ENCODE results near the gene HSD17B12. TPM values are rescaled to one million over a fixed set of nuclear protein-coding genes. Genes with fewer than 3 reads are reported as not detected.
A peak's percentile ranks its signal among the peaks of the same experiment; 100 is the strongest.

The HSD17B12 gene
- total and polyA plus RNA-seq, 2 of the 13 experiments (the other 11 are each of a cell fraction or from before 2014, with no cell fraction given): 50.3 to 117 TPM

DNA sequence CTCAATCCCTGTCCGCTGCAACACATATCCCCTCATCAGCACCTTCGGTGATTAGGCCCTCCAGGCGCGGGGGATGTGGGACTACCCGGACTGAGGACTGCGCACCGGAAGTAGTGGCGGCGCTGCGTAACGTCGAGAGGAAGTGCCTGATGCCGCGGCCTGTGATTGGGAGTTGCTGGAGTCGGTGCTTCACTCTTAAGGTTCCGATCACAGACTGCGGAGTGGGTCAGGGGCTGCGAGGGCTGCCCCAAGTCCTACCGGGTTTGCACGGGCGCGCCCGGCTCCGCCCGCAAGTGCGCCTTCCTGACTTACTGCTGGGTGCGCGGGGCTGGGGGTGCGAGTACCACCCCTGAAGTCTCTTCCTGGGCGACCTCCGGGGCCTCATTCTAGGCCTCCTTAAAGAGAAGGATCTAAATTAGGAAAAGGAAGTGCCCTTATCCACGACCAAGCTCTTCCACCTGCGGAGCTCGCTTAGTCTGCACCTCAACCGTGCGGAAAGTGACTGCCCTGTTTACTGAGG is 200.2 kb downstream of the HSD17B12 start, which contains the start of gene ALKBH3 (continued):
- TF ChIP-seq KLF16 (CRISPR knock-in tag; IDR thresholded peaks at IDR 0.05) (peak in 1 of 2 experiments; percentile 81; a peak in 2 of 4 replicates), TARDBP (CRISPR knock-in tag; IDR thresholded peaks at IDR 0.05) (peak; percentile 96), ZNF333 (CRISPR knock-in tag; IDR thresholded peaks at IDR 0.05; ENCODE audit: borderline replicate concordance) (peak; percentile 35; the same call in 1 of the 2 replicates), MATR3 (CRISPR knock-in tag; IDR thresholded peaks at IDR 0.05) (no peak), RERE (CRISPR knock-in tag; IDR thresholded peaks at IDR 0.05; ENCODE audit: low read depth) (0 out of 2 replicates have a peak, but pooled peaks have one; percentile 11), PAF1 (CRISPR knock-in tag; IDR thresholded peaks at IDR 0.05) (no peak), ZNF547 (CRISPR knock-in tag; IDR thresholded peaks at IDR 0.05) (peak; percentile 83), ZFP36L1 (CRISPR knock-in tag; IDR thresholded peaks at IDR 0.05) (no peak), NFIB (CRISPR knock-in tag; IDR thresholded peaks at IDR 0.05; ENCODE audit: borderline replicate concordance) (no peak), ZNF605 (CRISPR knock-in tag; IDR thresholded peaks at IDR 0.05) (0 out of 2 replicates have a peak, but pooled peaks have one; percentile 53), ZFP62 (CRISPR knock-in tag; IDR thresholded peaks at IDR 0.05) (no peak), ZNF232 (CRISPR knock-in tag; IDR thresholded peaks at IDR 0.05; ENCODE audit: borderline replicate concordance) (no peak), KMT2A (CRISPR knock-in tag; IDR thresholded peaks at IDR 0.05) (peak; percentile 98), ZFYVE20 (CRISPR knock-in tag; IDR thresholded peaks at IDR 0.05; ENCODE audit: borderline replicate concordance, low read depth) (no peak), TEAD3 (CRISPR knock-in tag; optimal IDR thresholded peaks at IDR 0.05; ENCODE audit: borderline replicate concordance) (peak; percentile 74), TCF12 (IDR thresholded peaks at IDR 0.05) (no peak), TCF12 (CRISPR knock-in tag; IDR thresholded peaks at IDR 0.05) (no peak)
- TF ChIP-seq, protein P1, sequence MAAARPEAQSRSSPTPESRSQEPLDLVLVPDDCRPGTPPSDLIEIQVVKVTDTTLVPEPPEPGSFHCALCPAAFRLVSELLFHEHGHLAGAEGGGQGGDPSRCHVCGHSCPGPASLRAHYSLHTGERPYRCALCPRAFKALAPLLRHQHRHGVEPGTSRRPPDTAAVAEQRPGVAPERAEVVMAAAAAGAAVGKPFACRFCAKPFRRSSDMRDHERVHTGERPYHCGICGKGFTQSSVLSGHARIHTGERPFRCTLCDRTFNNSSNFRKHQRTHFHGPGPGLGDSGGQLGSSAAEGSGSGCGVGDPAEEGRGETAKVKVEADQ (CRISPR knock-in tag; IDR thresholded peaks at IDR 0.05; ENCODE audit: borderline replicate concordance): peak; percentile 93; the same call in 1 of the 2 replicates
- TF ChIP-seq, protein P2, sequence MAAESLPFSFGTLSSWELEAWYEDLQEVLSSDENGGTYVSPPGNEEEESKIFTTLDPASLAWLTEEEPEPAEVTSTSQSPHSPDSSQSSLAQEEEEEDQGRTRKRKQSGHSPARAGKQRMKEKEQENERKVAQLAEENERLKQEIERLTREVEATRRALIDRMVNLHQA (CRISPR knock-in tag; IDR thresholded peaks at IDR 0.05): no peak
- TF ChIP-seq, protein P3, sequence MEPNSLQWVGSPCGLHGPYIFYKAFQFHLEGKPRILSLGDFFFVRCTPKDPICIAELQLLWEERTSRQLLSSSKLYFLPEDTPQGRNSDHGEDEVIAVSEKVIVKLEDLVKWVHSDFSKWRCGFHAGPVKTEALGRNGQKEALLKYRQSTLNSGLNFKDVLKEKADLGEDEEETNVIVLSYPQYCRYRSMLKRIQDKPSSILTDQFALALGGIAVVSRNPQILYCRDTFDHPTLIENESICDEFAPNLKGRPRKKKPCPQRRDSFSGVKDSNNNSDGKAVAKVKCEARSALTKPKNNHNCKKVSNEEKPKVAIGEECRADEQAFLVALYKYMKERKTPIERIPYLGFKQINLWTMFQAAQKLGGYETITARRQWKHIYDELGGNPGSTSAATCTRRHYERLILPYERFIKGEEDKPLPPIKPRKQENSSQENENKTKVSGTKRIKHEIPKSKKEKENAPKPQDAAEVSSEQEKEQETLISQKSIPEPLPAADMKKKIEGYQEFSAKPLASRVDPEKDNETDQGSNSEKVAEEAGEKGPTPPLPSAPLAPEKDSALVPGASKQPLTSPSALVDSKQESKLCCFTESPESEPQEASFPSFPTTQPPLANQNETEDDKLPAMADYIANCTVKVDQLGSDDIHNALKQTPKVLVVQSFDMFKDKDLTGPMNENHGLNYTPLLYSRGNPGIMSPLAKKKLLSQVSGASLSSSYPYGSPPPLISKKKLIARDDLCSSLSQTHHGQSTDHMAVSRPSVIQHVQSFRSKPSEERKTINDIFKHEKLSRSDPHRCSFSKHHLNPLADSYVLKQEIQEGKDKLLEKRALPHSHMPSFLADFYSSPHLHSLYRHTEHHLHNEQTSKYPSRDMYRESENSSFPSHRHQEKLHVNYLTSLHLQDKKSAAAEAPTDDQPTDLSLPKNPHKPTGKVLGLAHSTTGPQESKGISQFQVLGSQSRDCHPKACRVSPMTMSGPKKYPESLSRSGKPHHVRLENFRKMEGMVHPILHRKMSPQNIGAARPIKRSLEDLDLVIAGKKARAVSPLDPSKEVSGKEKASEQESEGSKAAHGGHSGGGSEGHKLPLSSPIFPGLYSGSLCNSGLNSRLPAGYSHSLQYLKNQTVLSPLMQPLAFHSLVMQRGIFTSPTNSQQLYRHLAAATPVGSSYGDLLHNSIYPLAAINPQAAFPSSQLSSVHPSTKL (CRISPR knock-in tag; IDR thresholded peaks at IDR 0.05): peak; percentile 72
